ENCODE measurements around the gene IRX4. TPM values are rescaled to one million over a fixed set of nuclear protein-coding genes. Genes with fewer than 3 reads are reported as not detected.

IRX4 gene
- total RNA-seq, 2 donors from 2014 or later: 0.22 TPM; not detected in 1

DNA sequence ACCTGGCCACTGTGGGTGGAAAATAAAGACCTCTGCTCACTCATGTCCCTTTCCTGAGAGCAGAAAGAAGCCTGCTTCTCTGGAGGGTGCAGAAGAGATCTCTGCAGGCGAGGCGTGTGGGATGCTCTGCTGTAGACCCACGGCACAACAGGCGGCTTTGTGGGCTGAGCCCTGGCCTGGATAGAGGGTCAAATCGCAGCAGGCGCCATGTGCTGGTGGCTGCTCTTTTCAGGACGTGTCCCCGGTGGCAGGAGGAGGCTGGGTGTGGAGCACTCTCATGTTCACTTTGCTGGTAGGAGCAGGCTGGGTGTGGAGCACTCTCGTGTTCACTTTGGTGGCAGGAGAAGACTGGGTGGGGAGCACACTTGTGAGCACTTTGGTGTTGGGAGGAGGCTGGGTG lies 35.1 kb downstream of the IRX4 start:
- H3K9ac ChIP-seq (ENCODE audit: extremely low read depth, low read length, poor library complexity, severe bottlenecking): no peak overlapping the region
- Mint-ChIP-seq H3K9me3 (no peaks in the 10 kb centered on the region), H3K4me1 (peaks cover 6% of the 10 kb centered on the region), H3K36me3 (ENCODE audit: low read depth) (no peaks in the 10 kb centered on the region), H3K27ac (no peak overlapping the region), H3K4me3 (no peak overlapping the region), H3K27me3 (ENCODE audit: insufficient read depth) (peaks cover 63% of the 10 kb centered on the region)
- 81 to 85% methylated on average over 5 to 9 of the region's 9 CpGs for WGBS, 2 experiments (ENCODE audit: insufficient coverage in 1 of 2, insufficient read length in 1 of 2)
- no peaks in the 10 kb centered on the region for H3K4me1 ChIP-seq (ENCODE audit: control insufficient read depth, insufficient read depth, low read length)
- H3K27ac ChIP-seq (ENCODE audit: low read depth, low read length): no peak overlapping the region
- no peak for DNase-seq
- TF ChIP-seq, protein P1, sequence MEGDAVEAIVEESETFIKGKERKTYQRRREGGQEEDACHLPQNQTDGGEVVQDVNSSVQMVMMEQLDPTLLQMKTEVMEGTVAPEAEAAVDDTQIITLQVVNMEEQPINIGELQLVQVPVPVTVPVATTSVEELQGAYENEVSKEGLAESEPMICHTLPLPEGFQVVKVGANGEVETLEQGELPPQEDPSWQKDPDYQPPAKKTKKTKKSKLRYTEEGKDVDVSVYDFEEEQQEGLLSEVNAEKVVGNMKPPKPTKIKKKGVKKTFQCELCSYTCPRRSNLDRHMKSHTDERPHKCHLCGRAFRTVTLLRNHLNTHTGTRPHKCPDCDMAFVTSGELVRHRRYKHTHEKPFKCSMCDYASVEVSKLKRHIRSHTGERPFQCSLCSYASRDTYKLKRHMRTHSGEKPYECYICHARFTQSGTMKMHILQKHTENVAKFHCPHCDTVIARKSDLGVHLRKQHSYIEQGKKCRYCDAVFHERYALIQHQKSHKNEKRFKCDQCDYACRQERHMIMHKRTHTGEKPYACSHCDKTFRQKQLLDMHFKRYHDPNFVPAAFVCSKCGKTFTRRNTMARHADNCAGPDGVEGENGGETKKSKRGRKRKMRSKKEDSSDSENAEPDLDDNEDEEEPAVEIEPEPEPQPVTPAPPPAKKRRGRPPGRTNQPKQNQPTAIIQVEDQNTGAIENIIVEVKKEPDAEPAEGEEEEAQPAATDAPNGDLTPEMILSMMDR (conservative IDR thresholded peaks at IDR 0.05): no peak
- H3K36me3 ChIP-seq (ENCODE audit: control insufficient read depth, insufficient read depth, low read length): no peaks in the 10 kb centered on the region
- peaks cover 5% of the 10 kb centered on the region for H3K9me3 ChIP-seq (ENCODE audit: control insufficient read depth, low read length)
- H3K27me3 ChIP-seq (ENCODE audit: control insufficient read depth, insufficient read depth, low read length, poor library complexity, severe bottlenecking): peaks cover 69% of the 10 kb centered on the region
- no peak overlapping the region for H3K4me3 ChIP-seq (ENCODE audit: low read length)

DNA sequence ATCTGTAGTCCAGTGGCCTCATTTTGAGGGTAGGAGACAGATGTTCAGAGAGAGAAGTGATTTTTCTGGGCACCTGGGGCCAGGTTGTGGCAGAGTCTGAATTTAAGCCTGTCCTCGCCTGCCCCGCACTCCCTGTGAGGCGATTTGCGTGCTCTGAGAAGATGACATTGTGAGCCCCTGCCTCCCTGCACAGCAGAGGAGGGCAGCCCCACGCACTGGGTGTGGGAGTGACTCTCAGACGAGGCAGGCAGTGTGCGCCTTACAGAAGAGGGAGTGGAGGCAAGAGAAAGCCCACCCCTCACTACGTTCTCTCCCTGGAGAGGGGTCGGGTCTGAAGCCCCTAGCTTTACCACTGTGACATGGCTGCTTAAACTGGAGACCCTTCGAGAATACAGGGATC lies 35.7 kb downstream of the IRX4 start:
- Histone ChIP-seq H3K27ac (ENCODE audit: low read depth, low read length) (no peak overlapping the region), H3K9ac (ENCODE audit: extremely low read depth, low read length, poor library complexity, severe bottlenecking) (no peak overlapping the region), H3K4me1 (ENCODE audit: control insufficient read depth, insufficient read depth, low read length) (no peaks in the 10 kb centered on the region), H3K36me3 (ENCODE audit: control insufficient read depth, insufficient read depth, low read length) (no peaks in the 10 kb centered on the region), H3K9me3 (ENCODE audit: control insufficient read depth, low read length) (peaks cover 5% of the 10 kb centered on the region), H3K4me3 (ENCODE audit: low read length) (no peak overlapping the region), H3K27me3 (ENCODE audit: control insufficient read depth, insufficient read depth, low read length, poor library complexity, severe bottlenecking) (peaks cover 66% of the 10 kb centered on the region)
- 80 to 86% methylated on average over 2 to 10 of the region's 10 CpGs for WGBS, 2 experiments (ENCODE audit: insufficient coverage in 1 of 2, insufficient read length in 1 of 2)
- Mint-ChIP-seq H3K36me3 (ENCODE audit: low read depth) (no peaks in the 10 kb centered on the region), H3K27ac (no peak overlapping the region), H3K9me3 (no peaks in the 10 kb centered on the region), H3K4me1 (peaks cover 6% of the 10 kb centered on the region), H3K27me3 (ENCODE audit: insufficient read depth) (peaks cover 62% of the 10 kb centered on the region), H3K4me3 (no peak overlapping the region)
- TF ChIP-seq, protein P1 (conservative IDR thresholded peaks at IDR 0.05): no peak
- DNase-seq: no peak

GRCh38 chr5:1846583-1846982 lies 36.1 kb downstream of the IRX4 start:
- H3K4me3 Mint-ChIP-seq: no peak overlapping the region
- WGBS, 2 experiments (ENCODE audit: insufficient coverage in 1 of 2, insufficient read length in 1 of 2): 87 to 89% methylated on average over 13 of the region's 13 CpGs
- no peaks in the 10 kb centered on the region for H3K4me1 ChIP-seq (ENCODE audit: control insufficient read depth, insufficient read depth, low read length)
- peaks cover 5% of the 10 kb centered on the region for H3K9me3 ChIP-seq (ENCODE audit: control insufficient read depth, low read length)
- peaks cover 57% of the 10 kb centered on the region for H3K27me3 Mint-ChIP-seq (ENCODE audit: insufficient read depth)
- H3K4me3 ChIP-seq (ENCODE audit: low read length): no peak overlapping the region
- H3K27me3 ChIP-seq (ENCODE audit: control insufficient read depth, insufficient read depth, low read length, poor library complexity, severe bottlenecking): peaks cover 61% of the 10 kb centered on the region
- TF ChIP-seq, protein P1 (conservative IDR thresholded peaks at IDR 0.05): no peak
- H3K9ac ChIP-seq (ENCODE audit: extremely low read depth, low read length, poor library complexity, severe bottlenecking): no peak overlapping the region
- no peak overlapping the region for H3K27ac Mint-ChIP-seq
- H3K9me3 Mint-ChIP-seq: no peaks in the 10 kb centered on the region
- H3K4me1 Mint-ChIP-seq: peaks cover 5% of the 10 kb centered on the region
- H3K36me3 Mint-ChIP-seq (ENCODE audit: low read depth): no peaks in the 10 kb centered on the region
- H3K27ac ChIP-seq (ENCODE audit: low read depth, low read length): no peak overlapping the region
- no peaks in the 10 kb centered on the region for H3K36me3 ChIP-seq (ENCODE audit: control insufficient read depth, insufficient read depth, low read length)
- no peak for DNase-seq

Data from endodermal cell (in vitro differentiated cells).